ENCODE data around the gene PDIA5.

PDIA5 gene

GRCh38 chr3:123123716-123124616, 57.1 kb downstream of the PDIA5 start:
- no peaks in the 10 kb centered on the region for H3K27me3 ChIP-seq (ENCODE audit: insufficient read depth, low read length)
- peaks cover 13% of the 10 kb centered on the region; the same call in 1 of the 2 replicates for H3K4me1 ChIP-seq (ENCODE audit: insufficient read depth, low read length)
- WGBS = 91% methylated on average over 24 of the region's 24 CpGs
- no peaks in the 10 kb centered on the region for H3K9me3 ChIP-seq (ENCODE audit: insufficient read depth, low read depth, low read length)
- H3K36me3 ChIP-seq (ENCODE audit: insufficient read depth, low read length) = peaks cover 71% of the 10 kb centered on the region
- H3K27ac ChIP-seq (ENCODE audit: low read depth, low read length) = no peak overlapping the region
- H3K9ac ChIP-seq (ENCODE audit: low read depth, low read length) = no peak overlapping the region
- H3K4me3 ChIP-seq (ENCODE audit: low read length) = no peak overlapping the region

- H3K27ac ChIP-seq (ENCODE audit: low read depth, low read length) = no peak overlapping the region
- no peak overlapping the region for H3K4me3 ChIP-seq (ENCODE audit: low read length)
- peaks cover 73% of the 10 kb centered on the region for H3K36me3 ChIP-seq (ENCODE audit: insufficient read depth, low read length)
- no peaks in the 10 kb centered on the region for H3K9me3 ChIP-seq (ENCODE audit: insufficient read depth, low read depth, low read length)
- WGBS = 90% methylated on average over 7 of the region's 7 CpGs
- no peaks in the 10 kb centered on the region for H3K27me3 ChIP-seq (ENCODE audit: insufficient read depth, low read length)
- H3K9ac ChIP-seq (ENCODE audit: low read depth, low read length) = no peak overlapping the region
- peaks cover 13% of the 10 kb centered on the region; the same call in 1 of the 2 replicates for H3K4me1 ChIP-seq (ENCODE audit: insufficient read depth, low read length)
Observed at GRCh38 chr3:123124971-123125370, 58.1 kb downstream of the PDIA5 start.

- Histone ChIP-seq H3K27me3 (ENCODE audit: insufficient read depth, low read length) (no peaks in the 10 kb centered on the region), H3K36me3 (ENCODE audit: insufficient read depth, low read length) (peaks cover 69% of the 10 kb centered on the region), H3K9me3 (ENCODE audit: insufficient read depth, low read depth, low read length) (no peaks in the 10 kb centered on the region), H3K4me3 (ENCODE audit: low read length) (no peak overlapping the region), H3K4me1 (ENCODE audit: insufficient read depth, low read length) (peaks cover 13% of the 10 kb centered on the region; the same call in 1 of the 2 replicates), H3K9ac (ENCODE audit: low read depth, low read length) (no peak overlapping the region), H3K27ac (ENCODE audit: low read depth, low read length) (no peak overlapping the region)
- WGBS = 77% methylated on average over 6 of the region's 7 CpGs
Observed at GRCh38 chr3:123126031-123126430, 59.2 kb downstream of the PDIA5 start.

GRCh38 chr3:123126653-123127052, 59.8 kb downstream of the PDIA5 start:
- peaks cover 7% of the 10 kb centered on the region; the same call in 1 of the 2 replicates for H3K4me1 ChIP-seq (ENCODE audit: insufficient read depth, low read length)
- H3K9me3 ChIP-seq (ENCODE audit: insufficient read depth, low read depth, low read length) = no peaks in the 10 kb centered on the region
- H3K4me3 ChIP-seq (ENCODE audit: low read length) = no peak overlapping the region
- peaks cover 66% of the 10 kb centered on the region for H3K36me3 ChIP-seq (ENCODE audit: insufficient read depth, low read length)
- no peak overlapping the region for H3K27ac ChIP-seq (ENCODE audit: low read depth, low read length)
- no peaks in the 10 kb centered on the region for H3K27me3 ChIP-seq (ENCODE audit: insufficient read depth, low read length)
- H3K9ac ChIP-seq (ENCODE audit: low read depth, low read length) = no peak overlapping the region
- 92% methylated on average over 3 of the region's 3 CpGs for WGBS

- Histone ChIP-seq H3K27me3 (ENCODE audit: insufficient read depth, low read length) (no peaks in the 10 kb centered on the region), H3K36me3 (ENCODE audit: insufficient read depth, low read length) (peaks cover 62% of the 10 kb centered on the region), H3K4me3 (ENCODE audit: low read length) (no peak overlapping the region), H3K9me3 (ENCODE audit: insufficient read depth, low read depth, low read length) (no peaks in the 10 kb centered on the region), H3K4me1 (ENCODE audit: insufficient read depth, low read length) (peaks cover 6% of the 10 kb centered on the region; the same call in 1 of the 2 replicates), H3K9ac (ENCODE audit: low read depth, low read length) (no peak overlapping the region), H3K27ac (ENCODE audit: low read depth, low read length) (no peak overlapping the region)
- WGBS = 93% methylated on average over 3 of the region's 3 CpGs
Observed at GRCh38 chr3:123129092-123129491, 62.3 kb downstream of the PDIA5 start.

GRCh38 chr3:123129532-123129931, 62.7 kb downstream of the PDIA5 start:
- 96% methylated on average over 7 of the region's 7 CpGs for WGBS
- no peaks in the 10 kb centered on the region for H3K9me3 ChIP-seq (ENCODE audit: insufficient read depth, low read depth, low read length)

GRCh38 chr3:123130079-123130750, 63.4 kb downstream of the PDIA5 start:
- Histone ChIP-seq H3K9me3 (ENCODE audit: insufficient read depth, low read depth, low read length) (no peaks in the 10 kb centered on the region), H3K27ac (ENCODE audit: low read depth, low read length) (no peak overlapping the region), H3K36me3 (ENCODE audit: insufficient read depth, low read length) (peaks cover 56% of the 10 kb centered on the region), H3K4me1 (ENCODE audit: insufficient read depth, low read length) (peaks cover 6% of the 10 kb centered on the region; the same call in 1 of the 2 replicates), H3K27me3 (ENCODE audit: insufficient read depth, low read length) (no peaks in the 10 kb centered on the region), H3K9ac (ENCODE audit: low read depth, low read length) (no peak overlapping the region), H3K4me3 (ENCODE audit: low read length) (no peak overlapping the region)
- 90% methylated on average over 12 of the region's 12 CpGs for WGBS

More at GRCh38 chr3:123129532-123129931, 62.7 kb downstream of the PDIA5 start:
- Histone ChIP-seq H3K36me3 (ENCODE audit: insufficient read depth, low read length) (peaks cover 62% of the 10 kb centered on the region), H3K4me1 (ENCODE audit: insufficient read depth, low read length) (peaks cover 6% of the 10 kb centered on the region; the same call in 1 of the 2 replicates), H3K9ac (ENCODE audit: low read depth, low read length) (no peak overlapping the region), H3K27ac (ENCODE audit: low read depth, low read length) (no peak overlapping the region), H3K4me3 (ENCODE audit: low read length) (no peak overlapping the region), H3K27me3 (ENCODE audit: insufficient read depth, low read length) (no peaks in the 10 kb centered on the region)

GRCh38 chr3:123134671-123135070, 67.8 kb downstream of the PDIA5 start:
- no peaks in the 10 kb centered on the region for H3K27me3 ChIP-seq (ENCODE audit: insufficient read depth, low read length)
- no peak overlapping the region for H3K9ac ChIP-seq (ENCODE audit: low read depth, low read length)
- H3K36me3 ChIP-seq (ENCODE audit: insufficient read depth, low read length) = peaks cover 32% of the 10 kb centered on the region
- 82% methylated on average over 10 of the region's 10 CpGs for WGBS
- no peak overlapping the region for H3K4me3 ChIP-seq (ENCODE audit: low read length)
- H3K9me3 ChIP-seq (ENCODE audit: insufficient read depth, low read depth, low read length) = no peaks in the 10 kb centered on the region
- H3K27ac ChIP-seq (ENCODE audit: low read depth, low read length) = no peak overlapping the region
- H3K4me1 ChIP-seq (ENCODE audit: insufficient read depth, low read length) = no peaks in the 10 kb centered on the region; the same call in 1 of the 2 replicates

GRCh38 chr3:123137001-123137400, 70.2 kb downstream of the PDIA5 start:
- H3K27ac ChIP-seq (ENCODE audit: low read depth, low read length) = no peak overlapping the region
- peaks cover 19% of the 10 kb centered on the region for H3K36me3 ChIP-seq (ENCODE audit: insufficient read depth, low read length)
- 78% methylated on average over 2 of the region's 2 CpGs for WGBS

GRCh38 chr3:123138839-123139444, 72.1 kb downstream of the PDIA5 start:
- Histone ChIP-seq H3K4me1 (ENCODE audit: insufficient read depth, low read length) (peaks cover 6% of the 10 kb centered on the region), H3K9ac (ENCODE audit: low read depth, low read length) (no peak overlapping the region), H3K9me3 (ENCODE audit: insufficient read depth, low read depth, low read length) (no peaks in the 10 kb centered on the region), H3K27me3 (ENCODE audit: insufficient read depth, low read length) (no peaks in the 10 kb centered on the region), H3K36me3 (ENCODE audit: insufficient read depth, low read length) (peaks cover 10% of the 10 kb centered on the region; the same call in 1 of the 2 replicates), H3K27ac (ENCODE audit: low read depth, low read length) (no peak overlapping the region), H3K4me3 (ENCODE audit: low read length) (no peak overlapping the region)
- WGBS = 89% methylated on average over 7 of the region's 8 CpGs

More at GRCh38 chr3:123137001-123137400, 70.2 kb downstream of the PDIA5 start:
- no peak overlapping the region for H3K9ac ChIP-seq (ENCODE audit: low read depth, low read length)
- no peaks in the 10 kb centered on the region for H3K27me3 ChIP-seq (ENCODE audit: insufficient read depth, low read length)
- no peak overlapping the region for H3K4me3 ChIP-seq (ENCODE audit: low read length)
- no peaks in the 10 kb centered on the region; the same call in 1 of the 2 replicates for H3K4me1 ChIP-seq (ENCODE audit: insufficient read depth, low read length)
- H3K9me3 ChIP-seq (ENCODE audit: insufficient read depth, low read depth, low read length) = no peaks in the 10 kb centered on the region

GRCh38 chr3:123139522-123139921, 72.7 kb downstream of the PDIA5 start:
- no peak overlapping the region for H3K9ac ChIP-seq (ENCODE audit: low read depth, low read length)
- no peaks in the 10 kb centered on the region for H3K9me3 ChIP-seq (ENCODE audit: insufficient read depth, low read depth, low read length)
- 77% methylated on average over 5 of the region's 5 CpGs for WGBS
- peaks cover 6% of the 10 kb centered on the region; the same call in 1 of the 2 replicates for H3K36me3 ChIP-seq (ENCODE audit: insufficient read depth, low read length)
- H3K27ac ChIP-seq (ENCODE audit: low read depth, low read length) = no peak overlapping the region
- H3K27me3 ChIP-seq (ENCODE audit: insufficient read depth, low read length) = no peaks in the 10 kb centered on the region
- H3K4me3 ChIP-seq (ENCODE audit: low read length) = no peak overlapping the region
- peaks cover 12% of the 10 kb centered on the region for H3K4me1 ChIP-seq (ENCODE audit: insufficient read depth, low read length)
